GM10266 (cell line): ENCODE data around the gene GDPD2.

ENCODE experiments used
- DNase-seq: peaks from one replicate; pipeline ENCODE4 v3.0.0; 2012; ENCODE audit errors: extremely low spot score
- TF ChIP-seq, protein P1 (sequence below): IDR thresholded peaks from 2 replicates; pipeline ENCODE4 v1.5.1; 2012; ENCODE audit warnings: mild to moderate bottlenecking, low read depth; ENCODE audit not compliant: control insufficient read depth, insufficient read depth; ENCODE audit errors: missing control alignments

GDPD2 gene

DNA sequence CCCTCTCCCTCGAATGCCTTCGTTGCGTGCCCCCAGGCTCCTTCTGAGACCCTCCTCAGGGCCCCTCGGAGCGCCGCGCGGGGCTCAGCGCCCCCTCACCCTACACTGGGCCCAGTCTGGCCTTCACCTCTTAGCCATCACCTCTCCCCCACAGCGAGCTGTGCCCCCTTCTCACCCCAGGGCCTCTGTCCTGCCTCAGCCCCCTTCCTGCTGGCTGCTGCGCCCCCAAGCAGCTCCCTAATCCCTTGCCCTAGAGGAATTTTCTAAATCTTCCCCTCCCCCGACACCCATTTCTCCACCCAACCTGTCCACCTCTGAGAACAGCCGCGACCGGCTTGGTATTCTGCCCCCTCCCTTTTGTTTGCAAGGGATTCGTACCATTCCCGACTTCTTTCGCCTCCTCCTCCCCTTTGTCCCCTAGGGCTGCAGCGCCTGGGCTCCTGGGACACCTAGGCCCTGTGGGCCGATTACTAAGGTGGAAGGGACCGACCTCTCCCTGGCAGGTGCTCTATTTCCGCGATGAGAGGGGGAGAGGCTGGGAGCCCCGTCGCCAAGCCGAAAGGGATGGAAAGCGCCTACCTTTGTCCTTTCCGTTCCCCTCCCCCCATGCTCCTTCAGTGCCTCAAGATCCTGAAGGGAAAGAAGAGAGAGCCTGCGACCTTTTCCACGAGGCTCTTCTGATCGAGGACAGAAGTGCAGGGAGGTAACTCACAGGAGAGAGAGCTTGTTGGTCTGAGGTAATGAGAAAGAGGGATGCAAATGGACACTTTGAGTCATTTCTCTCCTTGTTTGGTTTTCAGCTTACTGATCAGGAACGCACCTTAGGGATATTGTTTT, 32.5 kb downstream of the GDPD2 start:
- TF ChIP-seq, protein P1, sequence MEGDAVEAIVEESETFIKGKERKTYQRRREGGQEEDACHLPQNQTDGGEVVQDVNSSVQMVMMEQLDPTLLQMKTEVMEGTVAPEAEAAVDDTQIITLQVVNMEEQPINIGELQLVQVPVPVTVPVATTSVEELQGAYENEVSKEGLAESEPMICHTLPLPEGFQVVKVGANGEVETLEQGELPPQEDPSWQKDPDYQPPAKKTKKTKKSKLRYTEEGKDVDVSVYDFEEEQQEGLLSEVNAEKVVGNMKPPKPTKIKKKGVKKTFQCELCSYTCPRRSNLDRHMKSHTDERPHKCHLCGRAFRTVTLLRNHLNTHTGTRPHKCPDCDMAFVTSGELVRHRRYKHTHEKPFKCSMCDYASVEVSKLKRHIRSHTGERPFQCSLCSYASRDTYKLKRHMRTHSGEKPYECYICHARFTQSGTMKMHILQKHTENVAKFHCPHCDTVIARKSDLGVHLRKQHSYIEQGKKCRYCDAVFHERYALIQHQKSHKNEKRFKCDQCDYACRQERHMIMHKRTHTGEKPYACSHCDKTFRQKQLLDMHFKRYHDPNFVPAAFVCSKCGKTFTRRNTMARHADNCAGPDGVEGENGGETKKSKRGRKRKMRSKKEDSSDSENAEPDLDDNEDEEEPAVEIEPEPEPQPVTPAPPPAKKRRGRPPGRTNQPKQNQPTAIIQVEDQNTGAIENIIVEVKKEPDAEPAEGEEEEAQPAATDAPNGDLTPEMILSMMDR: no peak
- peak; percentile 18 for DNase-seq

DNA sequence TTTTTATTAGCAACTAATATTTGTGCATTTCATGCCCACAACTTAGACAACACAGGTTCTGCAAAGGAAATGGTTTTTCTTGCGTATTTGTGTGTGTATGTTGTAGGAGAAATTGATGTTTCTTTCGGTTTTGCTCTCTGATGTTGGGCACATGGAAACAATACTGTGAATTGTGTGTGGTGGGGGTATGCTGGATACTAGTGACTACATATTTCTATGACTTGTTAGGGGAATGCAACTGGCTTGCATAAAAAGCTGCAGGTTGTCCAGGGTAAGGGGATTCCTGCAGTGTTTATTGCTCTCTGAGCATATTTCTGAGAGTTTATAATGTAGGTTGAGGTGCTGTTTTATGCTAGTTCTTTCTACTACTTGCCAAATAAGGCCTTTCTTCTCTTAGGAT, 33.1 kb downstream of the GDPD2 start:
- TF ChIP-seq, protein P1: no peak
- DNase-seq: peak; percentile 5

DNA sequence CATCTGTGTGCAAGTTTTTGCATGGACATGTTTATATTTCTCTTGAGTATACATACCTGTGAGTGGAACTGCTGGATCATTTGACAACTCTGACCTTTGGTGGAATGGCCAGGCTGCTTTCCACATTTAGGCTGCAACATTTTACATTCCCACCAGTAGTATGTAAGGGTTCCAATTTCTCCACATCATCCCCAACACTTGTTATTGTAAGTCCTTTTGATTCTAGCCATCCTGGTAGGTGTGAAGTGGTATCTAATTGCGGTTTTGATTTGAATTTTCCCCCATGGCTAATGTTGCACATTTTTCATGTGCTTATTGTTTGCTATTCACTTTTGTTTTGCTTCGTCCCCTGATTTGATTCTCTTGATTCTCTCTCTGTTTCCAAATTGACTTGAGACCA, 37.9 kb downstream of the GDPD2 start:
- TF ChIP-seq, protein P1: no peak
- DNase-seq: no peak

DNA sequence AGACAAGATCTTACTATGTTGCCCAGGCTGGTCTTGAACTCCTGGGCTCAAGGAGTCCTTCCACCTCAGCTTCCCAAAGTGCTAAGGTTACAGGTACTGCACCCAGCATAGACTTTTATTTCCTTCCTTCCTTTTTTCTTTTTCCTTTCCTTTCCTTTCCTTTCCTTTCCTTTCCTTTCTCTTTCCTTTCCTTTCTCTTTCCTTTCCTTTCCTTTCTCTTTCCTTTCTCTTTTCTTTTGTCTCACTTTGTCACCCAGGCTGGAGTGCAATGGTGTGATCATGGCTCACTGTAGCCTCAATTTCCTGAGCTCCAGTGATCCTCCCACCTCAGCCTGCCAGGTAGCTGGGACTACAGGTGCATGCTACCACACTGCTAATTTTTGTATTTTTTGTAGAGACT, 40.9 kb downstream of the GDPD2 start:
- TF ChIP-seq, protein P1: no peak
- DNase-seq: no peak

DNA sequence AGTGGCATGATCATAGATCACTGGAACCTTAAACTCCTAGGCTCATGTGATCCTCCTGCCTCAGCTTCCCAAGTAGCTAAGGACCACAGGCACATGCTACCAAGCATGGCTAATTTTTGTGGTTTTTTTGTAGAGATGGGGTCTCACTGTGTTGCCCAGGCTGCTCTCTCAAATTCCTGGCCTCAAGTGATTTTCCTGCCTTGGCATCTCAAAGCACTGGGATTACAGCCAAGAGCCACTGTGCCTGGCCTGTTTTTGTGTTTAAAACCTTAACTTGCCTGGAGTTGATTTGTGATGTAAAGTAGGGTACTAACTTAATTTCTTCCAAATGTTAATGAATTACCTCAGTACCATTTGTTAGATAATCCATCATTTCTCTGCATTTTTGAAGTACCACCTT, 43.9 kb downstream of the GDPD2 start:
- DNase-seq: no peak
- TF ChIP-seq, protein P1: no peak

DNA sequence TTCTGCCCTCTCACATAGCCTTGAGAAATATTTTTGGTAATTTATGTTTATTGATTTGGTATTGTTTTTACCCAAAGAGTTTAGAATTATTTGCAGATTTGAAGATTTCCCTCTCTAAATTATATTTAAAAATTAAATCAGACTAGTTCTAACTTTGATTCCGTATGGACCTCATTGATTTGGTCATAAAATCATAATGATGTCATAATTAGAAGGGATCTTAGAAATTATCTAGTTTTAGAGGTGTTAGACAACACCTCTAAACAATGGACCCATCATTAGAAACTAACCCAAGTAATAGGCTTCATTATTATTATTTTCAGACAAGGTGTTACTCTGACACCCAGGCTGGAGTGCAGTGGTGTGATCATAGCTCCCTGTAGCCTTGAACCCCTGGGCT, 45.6 kb downstream of the GDPD2 start:
- no peak for DNase-seq
- TF ChIP-seq, protein P1: no peak

DNA sequence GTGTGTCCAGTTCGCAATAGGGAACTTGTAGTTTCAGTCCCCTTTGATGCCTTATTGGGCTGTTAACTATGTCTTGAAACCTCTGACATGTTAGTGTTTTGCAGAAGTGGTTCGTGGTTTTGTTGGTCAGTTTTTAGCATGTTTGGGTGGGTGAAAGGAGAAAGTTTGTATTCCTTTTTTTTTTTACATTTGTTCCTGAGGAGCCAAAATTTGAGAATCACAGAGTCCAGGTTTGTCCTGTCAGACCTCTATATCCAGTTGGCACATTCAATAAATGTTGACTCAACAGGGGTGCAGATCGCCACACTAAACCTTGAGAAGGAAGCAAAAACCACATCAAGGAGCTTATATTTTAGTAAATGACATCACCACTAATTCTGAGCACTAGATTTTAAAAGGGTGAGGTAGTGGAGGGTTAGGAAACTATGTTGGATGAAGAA, 47.8 kb downstream of the GDPD2 start:
- TF ChIP-seq, protein P1: no peak
- no peak for DNase-seq
